ENCODE results near the gene THSD4.

DNA sequence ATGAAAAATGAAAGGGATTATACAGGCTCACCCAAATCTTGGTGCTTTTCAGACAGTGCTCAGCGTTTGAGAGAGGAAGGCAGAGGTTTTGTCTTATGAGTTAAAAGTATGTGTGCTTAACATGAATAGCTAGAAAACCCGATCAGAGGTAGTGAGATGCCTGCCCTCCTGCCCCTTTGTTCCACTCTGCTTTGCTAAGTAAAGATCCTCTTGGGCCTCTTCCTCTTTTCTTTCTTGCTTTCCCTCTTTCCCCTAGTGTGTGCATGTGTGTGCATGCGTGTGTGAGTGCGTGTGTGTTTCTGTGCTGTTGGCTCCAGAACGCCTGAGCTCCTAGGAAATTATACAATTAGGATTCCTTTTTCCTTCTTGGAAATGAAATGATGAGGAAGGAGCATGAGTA is 433.8 kb downstream of the THSD4 start:
- TF ChIP-seq, protein P1, sequence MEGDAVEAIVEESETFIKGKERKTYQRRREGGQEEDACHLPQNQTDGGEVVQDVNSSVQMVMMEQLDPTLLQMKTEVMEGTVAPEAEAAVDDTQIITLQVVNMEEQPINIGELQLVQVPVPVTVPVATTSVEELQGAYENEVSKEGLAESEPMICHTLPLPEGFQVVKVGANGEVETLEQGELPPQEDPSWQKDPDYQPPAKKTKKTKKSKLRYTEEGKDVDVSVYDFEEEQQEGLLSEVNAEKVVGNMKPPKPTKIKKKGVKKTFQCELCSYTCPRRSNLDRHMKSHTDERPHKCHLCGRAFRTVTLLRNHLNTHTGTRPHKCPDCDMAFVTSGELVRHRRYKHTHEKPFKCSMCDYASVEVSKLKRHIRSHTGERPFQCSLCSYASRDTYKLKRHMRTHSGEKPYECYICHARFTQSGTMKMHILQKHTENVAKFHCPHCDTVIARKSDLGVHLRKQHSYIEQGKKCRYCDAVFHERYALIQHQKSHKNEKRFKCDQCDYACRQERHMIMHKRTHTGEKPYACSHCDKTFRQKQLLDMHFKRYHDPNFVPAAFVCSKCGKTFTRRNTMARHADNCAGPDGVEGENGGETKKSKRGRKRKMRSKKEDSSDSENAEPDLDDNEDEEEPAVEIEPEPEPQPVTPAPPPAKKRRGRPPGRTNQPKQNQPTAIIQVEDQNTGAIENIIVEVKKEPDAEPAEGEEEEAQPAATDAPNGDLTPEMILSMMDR (IDR thresholded peaks at IDR 0.05), result no peak
- TF ChIP-seq POLR2A (IDR thresholded peaks at IDR 0.05), result no peak
